Parathyroid adenoma (tissue), 2 donors: ENCODE measurements around the gene ADGRA1.

ENCODE experiments used
- H2AFZ ChIP-seq: fragments of 300-600 bp; sonication (generic); one replicate; pipeline ENCODE4 v1.7.0; 2017; ENCODE audit warnings: antibody characterized with exemption, mild to moderate bottlenecking
- H3K27ac ChIP-seq: fragments of 300-600 bp; sonication (generic); one replicate; pipeline ENCODE4 v1.7.0; 2017
- H3K27me3 ChIP-seq: fragments of 300-600 bp; sonication (generic); one replicate; pipeline ENCODE4 v1.7.0; 2017; ENCODE audit warnings: low read length; ENCODE audit not compliant: control insufficient read depth, insufficient read depth
- H3K36me3 ChIP-seq: fragments of 300-600 bp; sonication (generic); one replicate; pipeline ENCODE4 v1.7.0; 2017; ENCODE audit warnings: low read length; ENCODE audit not compliant: control insufficient read depth, insufficient read depth
- H3K4me1 ChIP-seq: fragments of 300-600 bp; sonication (generic); one replicate; pipeline ENCODE4 v1.7.0; 2017; ENCODE audit warnings: control low read depth
- H3K4me2 ChIP-seq: fragments of 300-600 bp; sonication (generic); one replicate; pipeline ENCODE4 v1.7.0; 2017; ENCODE audit warnings: low read length
- H3K4me3 ChIP-seq: fragments of 300-600 bp; sonication (generic); one replicate; pipeline ENCODE4 v1.7.0; 2017; ENCODE audit warnings: low read depth, low read length
- H3K79me2 ChIP-seq: fragments of 300-600 bp; sonication (generic); one replicate; pipeline ENCODE4 v1.7.0; 2017; ENCODE audit warnings: control low read depth
- H3K9ac ChIP-seq: fragments of 300-600 bp; sonication (generic); one replicate; pipeline ENCODE4 v1.7.0; 2017; ENCODE audit warnings: mild to moderate bottlenecking
- H3K9me3 ChIP-seq: fragments of 300-600 bp; sonication (generic); one replicate; pipeline ENCODE4 v1.7.0; 2017; ENCODE audit warnings: low read length; ENCODE audit not compliant: control insufficient read depth
- TF ChIP-seq, protein P1 (sequence below): fragments of 300-600 bp; sonication (generic); IDR thresholded peaks from one replicate; pipeline ENCODE4 v1.7.0; 2017; ENCODE audit warnings: antibody characterized with exemption, mild to moderate bottlenecking
- donor health status: primary hyperparathyroidism.

ADGRA1 gene

DNA sequence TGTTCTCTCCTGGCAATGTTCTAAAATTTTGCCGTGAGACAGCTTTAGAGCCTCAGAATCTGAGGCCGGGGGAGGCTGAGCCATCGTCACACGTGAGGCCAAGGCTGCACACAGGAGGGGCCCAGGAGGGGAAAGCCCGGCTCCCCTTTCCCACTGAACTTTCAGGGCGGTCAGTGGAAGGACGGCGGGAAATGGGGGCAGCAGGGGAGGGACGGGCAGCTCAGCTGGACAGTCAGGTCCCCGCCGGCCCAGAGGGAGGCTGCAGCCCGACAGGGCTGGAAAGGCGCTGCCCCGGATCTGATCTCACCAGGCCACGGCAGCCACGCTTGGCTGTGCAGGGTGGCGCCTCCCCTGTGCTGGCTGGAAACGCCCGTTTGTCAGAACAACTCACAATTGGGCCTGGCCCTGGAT, 43.3 kb upstream of the ADGRA1 start:
- H2AFZ ChIP-seq: no peak overlapping the region
- H3K9me3 ChIP-seq: no peaks in the 10 kb centered on the region
- no peaks in the 10 kb centered on the region for H3K4me1 ChIP-seq
- no peaks in the 10 kb centered on the region for H3K79me2 ChIP-seq
- no peak overlapping the region for H3K4me2 ChIP-seq
- H3K27me3 ChIP-seq: no peaks in the 10 kb centered on the region
- no peak overlapping the region for H3K9ac ChIP-seq
- TF ChIP-seq, protein P1, sequence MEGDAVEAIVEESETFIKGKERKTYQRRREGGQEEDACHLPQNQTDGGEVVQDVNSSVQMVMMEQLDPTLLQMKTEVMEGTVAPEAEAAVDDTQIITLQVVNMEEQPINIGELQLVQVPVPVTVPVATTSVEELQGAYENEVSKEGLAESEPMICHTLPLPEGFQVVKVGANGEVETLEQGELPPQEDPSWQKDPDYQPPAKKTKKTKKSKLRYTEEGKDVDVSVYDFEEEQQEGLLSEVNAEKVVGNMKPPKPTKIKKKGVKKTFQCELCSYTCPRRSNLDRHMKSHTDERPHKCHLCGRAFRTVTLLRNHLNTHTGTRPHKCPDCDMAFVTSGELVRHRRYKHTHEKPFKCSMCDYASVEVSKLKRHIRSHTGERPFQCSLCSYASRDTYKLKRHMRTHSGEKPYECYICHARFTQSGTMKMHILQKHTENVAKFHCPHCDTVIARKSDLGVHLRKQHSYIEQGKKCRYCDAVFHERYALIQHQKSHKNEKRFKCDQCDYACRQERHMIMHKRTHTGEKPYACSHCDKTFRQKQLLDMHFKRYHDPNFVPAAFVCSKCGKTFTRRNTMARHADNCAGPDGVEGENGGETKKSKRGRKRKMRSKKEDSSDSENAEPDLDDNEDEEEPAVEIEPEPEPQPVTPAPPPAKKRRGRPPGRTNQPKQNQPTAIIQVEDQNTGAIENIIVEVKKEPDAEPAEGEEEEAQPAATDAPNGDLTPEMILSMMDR: no peak
- no peak overlapping the region for H3K4me3 ChIP-seq
- no peaks in the 10 kb centered on the region for H3K36me3 ChIP-seq
- H3K27ac ChIP-seq: no peak overlapping the region

DNA sequence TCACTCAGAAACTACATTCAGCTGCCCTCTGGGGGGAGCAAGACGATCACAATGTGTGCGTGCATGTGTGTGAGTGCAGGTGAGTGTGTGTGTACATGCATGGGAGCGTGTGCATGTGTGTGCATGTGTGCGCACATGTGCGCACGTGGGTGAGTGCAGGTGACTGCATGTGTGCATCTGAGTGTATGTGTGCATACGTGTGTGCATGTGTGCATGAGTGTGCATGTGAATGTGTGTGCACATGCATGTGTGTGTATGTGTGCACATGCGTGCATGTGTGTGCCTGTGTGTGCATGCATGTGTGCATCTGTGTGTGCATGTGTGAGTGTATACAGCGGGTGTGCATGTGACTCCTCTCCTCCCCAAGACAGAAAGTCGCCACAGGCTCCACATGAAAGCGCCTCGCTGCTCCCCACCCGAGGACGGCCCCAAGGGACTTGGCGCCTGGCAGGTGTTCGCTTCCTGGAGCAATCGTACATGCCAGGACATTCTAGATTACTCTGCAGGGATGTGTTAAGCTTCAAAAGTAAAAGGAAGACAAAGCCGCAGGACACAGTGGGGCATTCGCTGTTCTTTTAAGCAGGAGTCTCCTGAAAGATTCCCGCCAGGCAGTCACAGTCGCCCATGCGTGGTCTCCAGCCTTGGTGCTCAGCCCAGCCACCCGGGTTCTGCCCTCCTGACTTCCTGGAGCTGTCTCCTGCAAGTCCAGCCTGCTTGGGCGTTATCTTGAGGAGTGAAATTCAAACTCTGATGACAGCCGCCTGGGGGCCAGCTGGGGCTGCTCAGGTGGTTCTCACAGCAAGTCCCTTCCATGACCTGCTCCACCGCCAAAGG, 42.0 kb upstream of the ADGRA1 start:
- H3K4me1 ChIP-seq: no peaks in the 10 kb centered on the region
- H3K27ac ChIP-seq: no peak overlapping the region
- H3K27me3 ChIP-seq: no peaks in the 10 kb centered on the region

DNA sequence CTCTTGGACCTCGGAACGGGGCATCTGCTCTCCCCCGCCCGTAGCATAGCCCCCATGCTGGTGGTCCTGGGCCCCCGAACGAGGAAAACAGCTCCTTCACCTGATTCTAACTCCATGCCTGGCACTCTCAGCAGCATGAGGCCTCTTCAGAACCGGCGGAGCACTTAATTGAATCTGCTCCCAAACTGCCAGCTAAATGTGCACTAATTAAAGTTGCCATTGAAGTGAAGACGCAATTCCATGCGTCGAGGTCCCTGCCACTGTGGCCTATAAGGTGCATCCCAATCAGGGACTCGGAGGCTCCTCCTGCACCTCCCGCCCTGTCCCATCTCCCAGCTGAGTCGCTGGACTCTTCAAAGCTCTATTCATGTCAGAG, 41.3 kb upstream of the ADGRA1 start:
- Histone ChIP-seq H3K27me3 (no peaks in the 10 kb centered on the region), H3K9ac (no peak overlapping the region), H3K4me1 (no peaks in the 10 kb centered on the region)

More for the DNA sequence above, 42.0 kb upstream of the ADGRA1 start:
- Histone ChIP-seq H3K79me2 (no peaks in the 10 kb centered on the region), H3K4me2 (no peak overlapping the region), H3K9me3 (no peaks in the 10 kb centered on the region), H2AFZ (no peak overlapping the region), H3K36me3 (no peaks in the 10 kb centered on the region), H3K4me3 (no peak overlapping the region), H3K9ac (no peak overlapping the region)
- TF ChIP-seq, protein P1: no peak

DNA sequence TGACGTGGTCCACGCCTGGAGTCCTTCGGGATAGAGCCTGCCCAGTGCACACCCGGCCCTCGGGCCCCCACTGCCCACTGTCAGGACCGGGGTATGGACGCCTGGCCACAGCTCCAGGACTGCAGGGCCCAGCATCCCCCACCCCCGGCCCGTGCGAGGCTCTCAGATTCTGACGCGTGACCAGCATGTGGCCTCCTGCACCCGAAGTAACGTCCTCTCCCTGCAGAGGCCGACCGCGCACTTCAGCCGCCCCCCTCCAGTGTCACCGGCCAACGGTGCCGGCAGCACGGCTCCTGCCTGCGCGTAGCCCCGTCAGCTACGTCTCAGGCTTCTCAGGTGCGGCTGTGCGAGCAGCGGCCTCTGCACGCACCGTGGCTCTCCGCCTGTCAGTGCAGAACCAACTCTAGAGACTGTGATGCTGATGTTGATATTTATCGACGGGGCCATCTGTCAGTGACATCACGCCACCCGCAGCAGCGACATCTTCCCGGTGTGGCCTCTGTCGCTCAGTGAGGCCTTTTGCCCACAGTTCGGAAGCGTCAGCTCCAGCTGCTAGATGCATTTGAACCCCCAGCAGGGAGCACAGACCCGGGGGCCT, 40.1 kb upstream of the ADGRA1 start:
- Histone ChIP-seq H3K36me3 (no peaks in the 10 kb centered on the region), H3K79me2 (no peaks in the 10 kb centered on the region), H3K9me3 (no peaks in the 10 kb centered on the region), H3K4me1 (no peaks in the 10 kb centered on the region), H3K27me3 (no peaks in the 10 kb centered on the region), H3K4me3 (no peak overlapping the region), H3K4me2 (no peak overlapping the region), H2AFZ (no peak overlapping the region), H3K9ac (no peak overlapping the region), H3K27ac (no peak overlapping the region)
- TF ChIP-seq, protein P1: no peak

More for the DNA sequence above, 41.3 kb upstream of the ADGRA1 start:
- no peaks in the 10 kb centered on the region for H3K9me3 ChIP-seq
- H3K27ac ChIP-seq: no peak overlapping the region
- no peaks in the 10 kb centered on the region for H3K79me2 ChIP-seq
- H3K4me2 ChIP-seq: no peak overlapping the region
- TF ChIP-seq, protein P1: no peak
- H3K36me3 ChIP-seq: no peaks in the 10 kb centered on the region
- H3K4me3 ChIP-seq: no peak overlapping the region
- H2AFZ ChIP-seq: no peak overlapping the region
